ENCODE data around the gene RPS15. TPM values are rescaled to one million over a fixed set of nuclear protein-coding genes. Genes with fewer than 3 reads are reported as not detected.

Gene RPS15
- total and polyA plus RNA-seq, 4 donors: 296 to 954 (median 414) TPM

DNA sequence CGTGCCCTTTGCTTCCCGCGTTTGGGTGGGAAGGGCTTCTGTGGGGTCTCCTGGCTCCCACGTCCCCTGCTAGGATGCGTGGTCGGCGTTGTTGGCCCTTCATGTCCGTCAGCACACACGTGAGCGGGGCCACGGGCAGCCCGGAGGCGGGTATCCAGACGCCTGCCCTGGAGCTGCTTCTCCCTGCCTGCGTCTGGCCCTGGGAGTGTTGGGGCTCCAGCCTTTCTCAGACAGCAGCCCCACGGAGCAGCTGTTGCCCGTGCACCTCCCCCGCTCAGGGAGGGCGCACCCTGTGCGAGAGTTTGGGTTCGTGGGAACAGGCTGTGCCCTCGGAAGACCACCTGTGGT is 16.3 kb upstream of the RPS15 start:
- Histone ChIP-seq H3K27ac (ENCODE audit: low read depth in 1 of 2, low read length in 2 of 2) (peak overlapping the region; percentile 0 to 66), H3K27me3 (ENCODE audit: control insufficient read depth in 4 of 4, insufficient read depth in 4 of 4, low read length in 3 of 4) (no peaks in the 10 kb centered on the region), H3K4me3 (ENCODE audit: low read depth in 1 of 3, low read length in 3 of 3) (no peak overlapping the region), H3K36me3 (ENCODE audit: control insufficient read depth in 4 of 4, insufficient read depth in 3 of 4, low read depth in 1 of 4, low read length in 3 of 4) (peaks cover 16 to 36% (median 31%) of the 10 kb centered on the region in 4 donors), H3K4me1 (ENCODE audit: control insufficient read depth in 4 of 4, insufficient read depth in 4 of 4, low read length in 3 of 4) (peaks cover 13 to 62% (median 39%) of the 10 kb centered on the region in 4 donors), H3K9ac (ENCODE audit: low read depth in 1 of 2, low read length in 2 of 2) (no peak overlapping the region), H3K9me3 (ENCODE audit: control insufficient read depth in 4 of 4, low read length in 3 of 4) (no peaks in the 10 kb centered on the region)
- 92% methylated on average over 22 of the region's 22 CpGs for WGBS
- TF ChIP-seq, protein P1, sequence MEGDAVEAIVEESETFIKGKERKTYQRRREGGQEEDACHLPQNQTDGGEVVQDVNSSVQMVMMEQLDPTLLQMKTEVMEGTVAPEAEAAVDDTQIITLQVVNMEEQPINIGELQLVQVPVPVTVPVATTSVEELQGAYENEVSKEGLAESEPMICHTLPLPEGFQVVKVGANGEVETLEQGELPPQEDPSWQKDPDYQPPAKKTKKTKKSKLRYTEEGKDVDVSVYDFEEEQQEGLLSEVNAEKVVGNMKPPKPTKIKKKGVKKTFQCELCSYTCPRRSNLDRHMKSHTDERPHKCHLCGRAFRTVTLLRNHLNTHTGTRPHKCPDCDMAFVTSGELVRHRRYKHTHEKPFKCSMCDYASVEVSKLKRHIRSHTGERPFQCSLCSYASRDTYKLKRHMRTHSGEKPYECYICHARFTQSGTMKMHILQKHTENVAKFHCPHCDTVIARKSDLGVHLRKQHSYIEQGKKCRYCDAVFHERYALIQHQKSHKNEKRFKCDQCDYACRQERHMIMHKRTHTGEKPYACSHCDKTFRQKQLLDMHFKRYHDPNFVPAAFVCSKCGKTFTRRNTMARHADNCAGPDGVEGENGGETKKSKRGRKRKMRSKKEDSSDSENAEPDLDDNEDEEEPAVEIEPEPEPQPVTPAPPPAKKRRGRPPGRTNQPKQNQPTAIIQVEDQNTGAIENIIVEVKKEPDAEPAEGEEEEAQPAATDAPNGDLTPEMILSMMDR (IDR thresholded peaks at IDR 0.05; ENCODE audit: low read depth, low read length, missing input control): no peak
- TF ChIP-seq RAD21 (IDR thresholded peaks at IDR 0.05): no peak
- DNase-seq (ENCODE audit: low spot score): no peak

DNA sequence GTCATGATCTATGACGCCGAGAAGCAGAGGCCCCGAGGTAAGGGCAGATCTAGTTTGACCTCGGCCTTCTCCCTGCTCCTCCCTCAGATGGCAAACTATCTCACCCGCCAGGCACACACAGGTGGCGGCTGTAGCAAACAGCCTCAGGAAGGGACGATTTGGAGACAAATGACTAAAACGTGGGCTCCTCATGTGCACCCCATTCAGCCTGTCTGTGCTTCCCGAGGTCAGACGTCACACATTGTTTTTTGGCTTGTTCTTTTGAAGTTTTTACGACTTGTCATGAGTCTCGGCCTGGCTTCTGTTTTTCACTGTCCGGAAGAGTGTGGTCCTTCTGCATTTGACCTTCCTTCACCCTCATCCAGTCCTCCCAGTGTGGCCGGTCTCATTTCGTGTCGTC is 15.8 kb upstream of the RPS15 start:
- peaks cover 11 to 58% (median 34%) of the 10 kb centered on the region in 4 donors for H3K4me1 ChIP-seq (ENCODE audit: control insufficient read depth in 4 of 4, insufficient read depth in 4 of 4, low read length in 3 of 4)
- H3K9me3 ChIP-seq (ENCODE audit: control insufficient read depth in 4 of 4, low read length in 3 of 4): no peaks in the 10 kb centered on the region
- no peak overlapping the region for H3K4me3 ChIP-seq (ENCODE audit: low read depth in 1 of 3, low read length in 3 of 3)
- H3K36me3 ChIP-seq (ENCODE audit: control insufficient read depth in 4 of 4, insufficient read depth in 3 of 4, low read depth in 1 of 4, low read length in 3 of 4): peaks cover 16 to 36% (median 30%) of the 10 kb centered on the region in 4 donors
- H3K9ac ChIP-seq (ENCODE audit: low read depth in 1 of 2, low read length in 2 of 2): peak overlapping the region in 1 of 2 donors; percentile 12
- no peak for DNase-seq (ENCODE audit: low spot score)
- no peaks in the 10 kb centered on the region for H3K27me3 ChIP-seq (ENCODE audit: control insufficient read depth in 4 of 4, insufficient read depth in 4 of 4, low read length in 3 of 4)
- WGBS: 49% methylated on average over 16 of the region's 16 CpGs
- TF ChIP-seq FOXA2 (IDR thresholded peaks at IDR 0.05) (no peak), RXRA (IDR thresholded peaks at IDR 0.05) (peak in 1 of 2 donors; percentile 32), NR2F2 (IDR thresholded peaks at IDR 0.05) (no peak), EGR1 (IDR thresholded peaks at IDR 0.05; ENCODE audit: low read depth in 2 of 2) (no peak)
- TF ChIP-seq, protein P1 (IDR thresholded peaks at IDR 0.05; ENCODE audit: low read depth, low read length, missing input control): no peak
- H3K27ac ChIP-seq (ENCODE audit: low read depth in 1 of 2, low read length in 2 of 2): peak overlapping the region; percentile 0 to 66

DNA sequence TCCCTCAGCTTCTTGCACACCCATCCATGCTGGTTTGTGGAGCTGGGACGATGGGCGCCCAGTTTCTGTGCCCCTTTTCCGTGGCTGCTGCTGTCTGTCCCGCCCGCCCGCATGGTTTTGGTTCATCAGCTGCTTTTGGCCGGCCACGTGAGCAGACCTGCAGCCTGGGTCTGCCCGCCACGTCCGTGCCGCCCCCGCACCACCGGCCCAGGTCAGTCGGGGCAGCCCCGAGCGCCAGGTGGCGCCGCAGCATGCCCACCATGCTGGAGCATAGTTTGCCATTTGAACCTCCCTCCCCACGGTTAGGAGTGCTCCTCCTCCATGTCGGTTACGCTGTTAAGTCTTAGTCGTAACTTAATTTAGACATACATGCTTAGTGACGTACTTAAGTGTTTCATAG is 15.3 kb upstream of the RPS15 start:
- TF ChIP-seq RAD21 (IDR thresholded peaks at IDR 0.05): no peak
- no peak for TF ChIP-seq GABPA (IDR thresholded peaks at IDR 0.05 in 1 of 2, conservative IDR thresholded peaks at IDR 0.05 in 1 of 2)
- TF ChIP-seq RXRA (IDR thresholded peaks at IDR 0.05): no peak
- TF ChIP-seq, protein P2, sequence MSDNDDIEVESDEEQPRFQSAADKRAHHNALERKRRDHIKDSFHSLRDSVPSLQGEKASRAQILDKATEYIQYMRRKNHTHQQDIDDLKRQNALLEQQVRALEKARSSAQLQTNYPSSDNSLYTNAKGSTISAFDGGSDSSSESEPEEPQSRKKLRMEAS (IDR thresholded peaks at IDR 0.05): no peak
- TF ChIP-seq, protein P1 (IDR thresholded peaks at IDR 0.05; ENCODE audit: low read depth, low read length, missing input control): no peak
- DNase-seq (ENCODE audit: low spot score): no peak
- WGBS: 94% methylated on average over 24 of the region's 24 CpGs
- no peak overlapping the region for H3K4me3 ChIP-seq (ENCODE audit: low read depth in 1 of 3, low read length in 3 of 3)
- no peaks in the 10 kb centered on the region for H3K9me3 ChIP-seq (ENCODE audit: control insufficient read depth in 4 of 4, low read length in 3 of 4)
- peak overlapping the region; percentile 28 to 66 for H3K27ac ChIP-seq (ENCODE audit: low read depth in 1 of 2, low read length in 2 of 2)
- no peaks in the 10 kb centered on the region for H3K27me3 ChIP-seq (ENCODE audit: control insufficient read depth in 4 of 4, insufficient read depth in 4 of 4, low read length in 3 of 4)
- H3K36me3 ChIP-seq (ENCODE audit: control insufficient read depth in 4 of 4, insufficient read depth in 3 of 4, low read depth in 1 of 4, low read length in 3 of 4): peaks cover 16 to 36% (median 30%) of the 10 kb centered on the region in 4 donors
- peaks cover 7 to 52% (median 29%) of the 10 kb centered on the region in 4 donors for H3K4me1 ChIP-seq (ENCODE audit: control insufficient read depth in 4 of 4, insufficient read depth in 4 of 4, low read length in 3 of 4)
- no peak overlapping the region for H3K9ac ChIP-seq (ENCODE audit: low read depth in 1 of 2, low read length in 2 of 2)
